Prostate gland (tissue), 2 donors: ENCODE measurements around the gene CRYZ.
"Not testable (repeated sequence)": the region's sequence is repeated elsewhere in the genome, so short reads cannot be mapped to it uniquely, and the experiment has no call there.

Experiments
- CTCF ChIP-seq, 4 experiments: fragments of 200-600 bp in 2 of 4; fragments of 450-650 bp in 2 of 4; sonication (generic) in 2 of 4; IDR thresholded peaks; 1 replicate in 3 of 4; 2 replicates in 1 of 4; pipeline ENCODE4 v1.5.1; 2016 to 2019; ENCODE audit warnings: antibody characterized with exemption in 4 of 4, mild to moderate bottlenecking in 2 of 4, moderate library complexity in 2 of 4
- POLR2A ChIP-seq: fragments of 450-650 bp; IDR thresholded peaks from one replicate; pipeline ENCODE4 v1.6.1; 2016; ENCODE audit warnings: antibody characterized with exemption, mild to moderate bottlenecking
- POLR2AphosphoS5 ChIP-seq: sonication (generic); formaldehyde crosslinking; IDR thresholded peaks from one replicate; pipeline ENCODE4 v1.6.1; 2017; ENCODE audit warnings: antibody characterized with exemption

GRCh38 chr1:74670866-74671265 is 62.0 kb downstream of the CRYZ start:
- not testable (repeated sequence) for TF ChIP-seq POLR2A; POLR2AphosphoS5; CTCF (IDR thresholded peaks at IDR 0.05)
